Prostate gland (tissue), 2 donors: Measurements from ENCODE around the gene AJAP1. TPM values are rescaled to one million over a fixed set of nuclear protein-coding genes. Genes with fewer than 3 reads are reported as not detected.

Experiments used
- DNase-seq: peaks from one replicate; pipeline ENCODE4 v3.0.0-alpha.2; 2019; ENCODE audit warnings: low spot score
- H3K27ac ChIP-seq, 2 donors: fragments of 200-600 bp; sonication (generic); 2 replicates each; pipeline ENCODE4 v1.5.1; 2017 to 2019
- H3K27me3 ChIP-seq: fragments of 200-600 bp; sonication (generic); replicated peaks from 2 replicates; pipeline ENCODE4 v1.5.1; 2019; ENCODE audit not compliant: insufficient read depth
- H3K36me3 ChIP-seq, 2 donors: fragments of 200-600 bp; sonication (generic); 1 replicate in 1 of 2; 2 replicates in 1 of 2; pipeline versions ENCODE4 v1.5.1 to v1.8.1; 2017 to 2019
- H3K4me1 ChIP-seq: fragments of 200-600 bp; sonication (generic); replicated peaks from 2 replicates; pipeline ENCODE4 v1.5.1; 2019
- H3K4me3 ChIP-seq, 2 donors: fragments of 200-600 bp; sonication (generic); 2 replicates each; pipeline ENCODE4 v1.5.1; 2017 to 2019
- H3K9me3 ChIP-seq: fragments of 200-600 bp; sonication (generic); 2 replicates; pipeline ENCODE4 v1.5.1; 2017
- POLR2A ChIP-seq: fragments of 450-650 bp; IDR thresholded peaks from one replicate; pipeline ENCODE4 v1.6.1; 2016; ENCODE audit warnings: antibody characterized with exemption, mild to moderate bottlenecking
- POLR2AphosphoS5 ChIP-seq: sonication (generic); formaldehyde crosslinking; IDR thresholded peaks from one replicate; pipeline ENCODE4 v1.6.1; 2017; ENCODE audit warnings: antibody characterized with exemption
- WGBS: methylation state at CpG from one replicate; pipeline ENCODE4 v1.1.5; 2018; 5-methylcytosine and 5-hydroxymethylcytosine counted together
- intact Hi-C: fragments of 100-400 bp; cut with DNase I; formaldehyde crosslinking; loops from one replicate; pipeline ENCODE4 v1.14.2; 2022
- total RNA-seq, 2 donors: library from RNA; depleted of rRNA; stranded (reverse); fragments of >200 nt; gene quantifications; one replicate each; pipeline ENCODE4 v1.1.0, GENCODE V29; 2016
- TF ChIP-seq, protein P1 (sequence below), 4 experiments: fragments of 200-600 bp in 2 of 4; fragments of 450-650 bp in 2 of 4; sonication (generic) in 2 of 4; IDR thresholded peaks; 1 replicate in 3 of 4; 2 replicates in 1 of 4; pipeline ENCODE4 v1.5.1; 2016 to 2019; ENCODE audit warnings: antibody characterized with exemption in 4 of 4, mild to moderate bottlenecking in 2 of 4, moderate library complexity in 2 of 4

Gene AJAP1
- total RNA-seq, 2 donors from 2014 or later, result 0.73 to 6.7 TPM

DNA sequence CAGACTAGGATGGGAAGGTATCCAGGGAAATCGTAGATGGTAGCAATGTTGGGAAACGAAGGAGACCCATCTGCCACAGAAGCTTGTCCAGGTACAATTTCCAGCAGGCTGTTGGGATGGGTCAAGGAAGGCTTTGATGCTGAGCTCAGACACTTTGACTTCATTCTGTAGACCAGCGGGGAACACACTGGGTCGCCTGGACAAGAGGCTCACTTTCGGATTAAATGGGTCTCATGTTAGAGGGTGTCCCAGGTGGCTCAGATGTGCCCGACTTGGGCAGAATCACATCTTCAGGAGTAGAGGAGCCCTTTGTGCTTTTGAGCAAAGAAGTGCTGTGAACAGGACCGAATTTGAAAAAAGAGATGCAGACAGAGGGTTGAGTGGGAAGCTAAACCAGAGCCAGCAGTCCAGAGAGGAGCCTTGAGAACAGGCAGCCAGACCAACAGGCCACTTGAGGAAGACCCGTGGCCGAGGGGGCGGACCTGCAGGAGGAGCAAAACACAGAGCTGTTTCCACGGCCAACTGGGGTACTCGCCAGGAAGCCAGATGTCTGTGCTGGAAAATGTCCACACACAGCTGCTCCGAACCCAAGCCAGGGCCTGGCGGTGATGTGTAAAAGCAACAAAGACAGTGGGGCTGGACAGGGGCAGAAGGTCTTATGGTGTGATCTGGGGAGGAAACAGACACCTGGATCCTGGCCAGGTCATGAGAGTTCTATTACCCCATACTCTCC lies 146.9 kb downstream of the AJAP1 start:
- Histone ChIP-seq H3K27ac (no peak overlapping the region), H3K4me3 (no peak overlapping the region), H3K36me3 (no peaks in the 10 kb centered on the region), H3K9me3 (no peaks in the 10 kb centered on the region), H3K4me1 (no peaks in the 10 kb centered on the region), H3K27me3 (no peaks in the 10 kb centered on the region)
- no peak for TF ChIP-seq POLR2A
- TF ChIP-seq POLR2AphosphoS5, result no peak
- TF ChIP-seq, protein P1, sequence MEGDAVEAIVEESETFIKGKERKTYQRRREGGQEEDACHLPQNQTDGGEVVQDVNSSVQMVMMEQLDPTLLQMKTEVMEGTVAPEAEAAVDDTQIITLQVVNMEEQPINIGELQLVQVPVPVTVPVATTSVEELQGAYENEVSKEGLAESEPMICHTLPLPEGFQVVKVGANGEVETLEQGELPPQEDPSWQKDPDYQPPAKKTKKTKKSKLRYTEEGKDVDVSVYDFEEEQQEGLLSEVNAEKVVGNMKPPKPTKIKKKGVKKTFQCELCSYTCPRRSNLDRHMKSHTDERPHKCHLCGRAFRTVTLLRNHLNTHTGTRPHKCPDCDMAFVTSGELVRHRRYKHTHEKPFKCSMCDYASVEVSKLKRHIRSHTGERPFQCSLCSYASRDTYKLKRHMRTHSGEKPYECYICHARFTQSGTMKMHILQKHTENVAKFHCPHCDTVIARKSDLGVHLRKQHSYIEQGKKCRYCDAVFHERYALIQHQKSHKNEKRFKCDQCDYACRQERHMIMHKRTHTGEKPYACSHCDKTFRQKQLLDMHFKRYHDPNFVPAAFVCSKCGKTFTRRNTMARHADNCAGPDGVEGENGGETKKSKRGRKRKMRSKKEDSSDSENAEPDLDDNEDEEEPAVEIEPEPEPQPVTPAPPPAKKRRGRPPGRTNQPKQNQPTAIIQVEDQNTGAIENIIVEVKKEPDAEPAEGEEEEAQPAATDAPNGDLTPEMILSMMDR (IDR thresholded peaks at IDR 0.05), result no peak
- intact Hi-C loops, result no loop called here
- 63% methylated on average over 14 of the region's 14 CpGs for WGBS
- no peak for DNase-seq

DNA sequence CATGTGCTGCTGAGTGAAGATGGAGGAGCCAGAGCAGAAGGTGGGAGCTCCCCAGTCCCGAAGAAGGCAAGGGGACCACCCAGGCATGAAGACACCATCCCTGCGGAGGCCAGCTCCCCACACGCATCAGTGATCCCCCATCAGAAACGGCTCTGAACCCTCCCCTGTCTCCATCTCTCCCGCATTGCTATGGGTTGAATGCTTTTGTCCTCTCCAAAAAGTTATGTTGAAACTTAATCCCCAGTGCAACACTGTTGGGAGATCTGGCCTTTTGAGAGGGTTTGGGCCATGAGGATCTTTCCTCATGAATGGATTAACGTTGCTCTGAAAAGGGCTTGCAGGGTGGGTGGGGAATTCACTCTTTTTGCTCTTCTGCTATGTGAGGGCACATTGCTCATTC lies 147.6 kb downstream of the AJAP1 start:
- TF ChIP-seq POLR2A, result no peak
- TF ChIP-seq, protein P1 (IDR thresholded peaks at IDR 0.05), result no peak
- TF ChIP-seq POLR2AphosphoS5, result no peak
- DNase-seq, result no peak

DNA sequence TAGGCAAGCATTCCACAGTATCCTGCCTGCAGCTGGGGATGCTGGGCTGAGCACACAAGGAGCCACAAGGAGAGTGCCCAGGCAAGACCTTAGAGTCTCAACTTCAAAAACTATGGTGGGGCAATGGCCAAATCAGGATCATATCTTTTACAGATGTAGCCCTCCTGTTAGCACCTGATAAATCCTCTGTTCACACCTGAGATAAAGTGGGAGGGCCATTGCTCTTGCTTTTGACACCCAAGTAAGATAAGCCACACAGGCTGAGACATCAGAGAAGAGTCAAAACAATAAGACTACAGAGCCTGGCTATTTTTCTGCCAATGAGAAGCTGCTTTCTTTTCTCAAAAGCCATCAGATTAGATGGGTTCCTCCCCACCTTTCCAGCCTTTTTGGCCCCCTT lies 148.9 kb downstream of the AJAP1 start:
- DNase-seq, result no peak
- Histone ChIP-seq H3K9me3 (no peaks in the 10 kb centered on the region), H3K4me3 (no peak overlapping the region), H3K36me3 (no peaks in the 10 kb centered on the region), H3K4me1 (no peaks in the 10 kb centered on the region), H3K27me3 (no peaks in the 10 kb centered on the region), H3K27ac (no peak overlapping the region)
- intact Hi-C loops, result no loop called here
- TF ChIP-seq, protein P1 (IDR thresholded peaks at IDR 0.05), result no peak
- no peak for TF ChIP-seq POLR2AphosphoS5
- TF ChIP-seq POLR2A, result no peak

More for the DNA sequence above, 147.6 kb downstream of the AJAP1 start:
- no peaks in the 10 kb centered on the region for H3K9me3 ChIP-seq
- no peak overlapping the region for H3K27ac ChIP-seq
- intact Hi-C loops, result no loop called here
- 70% methylated on average over 6 of the region's 6 CpGs for WGBS
- no peak overlapping the region for H3K4me3 ChIP-seq
- no peaks in the 10 kb centered on the region for H3K36me3 ChIP-seq
- no peaks in the 10 kb centered on the region for H3K4me1 ChIP-seq
- H3K27me3 ChIP-seq, result no peaks in the 10 kb centered on the region

DNA sequence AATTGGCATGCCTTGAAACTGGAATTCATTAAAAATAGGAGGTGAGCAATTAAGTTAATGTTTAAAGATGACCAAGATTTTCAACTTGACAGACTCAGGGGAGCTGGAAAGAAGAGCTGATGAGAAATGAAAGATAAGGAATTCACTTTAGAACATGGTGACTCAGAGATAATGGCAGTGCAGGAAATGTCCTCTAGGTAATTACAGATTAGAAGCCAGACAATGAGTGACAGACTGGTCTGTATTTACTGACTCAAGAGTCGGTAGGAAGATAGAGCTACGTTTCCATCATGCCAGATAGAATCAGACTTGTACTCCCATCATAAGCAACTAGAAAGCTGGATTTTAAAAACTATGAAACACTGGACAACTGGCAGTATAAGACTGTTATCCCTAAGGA lies 151.6 kb downstream of the AJAP1 start:
- 15% methylated on average over 2 of the region's 2 CpGs for WGBS
- no peak overlapping the region for H3K27ac ChIP-seq
- DNase-seq, result no peak
- no peaks in the 10 kb centered on the region for H3K9me3 ChIP-seq
- H3K4me3 ChIP-seq, result no peak overlapping the region
- H3K4me1 ChIP-seq, result no peaks in the 10 kb centered on the region
- no peaks in the 10 kb centered on the region for H3K27me3 ChIP-seq
- no peaks in the 10 kb centered on the region for H3K36me3 ChIP-seq
- intact Hi-C loops, result no loop called here
- TF ChIP-seq, protein P1 (IDR thresholded peaks at IDR 0.05), result no peak
- TF ChIP-seq POLR2A (no peak), POLR2AphosphoS5 (no peak)

DNA sequence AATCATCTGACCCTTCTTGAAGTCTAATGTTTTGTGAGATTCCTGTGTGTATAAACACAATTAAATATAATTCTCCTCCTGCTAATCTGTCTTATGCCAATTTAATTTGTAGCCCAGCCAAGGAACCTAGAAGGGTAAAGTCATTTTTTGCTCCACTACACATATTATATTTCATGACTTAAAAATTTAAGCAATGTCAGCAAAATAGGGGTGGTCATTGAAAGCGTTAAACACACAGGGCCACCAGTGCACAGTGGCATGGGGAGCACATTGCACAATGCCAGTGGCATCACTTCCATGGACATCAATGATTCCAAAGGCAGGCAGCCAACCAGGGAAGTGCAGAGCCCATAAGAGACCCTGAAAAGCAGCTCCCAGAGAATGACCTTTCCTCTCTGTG lies 166.1 kb downstream of the AJAP1 start:
- H3K27ac ChIP-seq, result no peak overlapping the region
- no peak overlapping the region for H3K4me3 ChIP-seq
- no peaks in the 10 kb centered on the region for H3K36me3 ChIP-seq
- no peaks in the 10 kb centered on the region for H3K9me3 ChIP-seq
- TF ChIP-seq, protein P1 (IDR thresholded peaks at IDR 0.05), result no peak
- TF ChIP-seq POLR2A (no peak), POLR2AphosphoS5 (no peak)
- no peak for DNase-seq
- intact Hi-C loops, result no loop called here
- no peaks in the 10 kb centered on the region for H3K4me1 ChIP-seq
- WGBS, result 88% methylated on average over 1 of the region's 1 CpG
- no peaks in the 10 kb centered on the region for H3K27me3 ChIP-seq
